CD14-positive monocyte (primary cell): ENCODE measurements around the gene KRTAP23-1. TPM values are rescaled to one million over a fixed set of nuclear protein-coding genes. Genes with fewer than 3 reads are reported as not detected.

Experiments
- DNase-seq, 3 donors: peaks; one replicate each; pipeline ENCODE4 v3.0.0-alpha.2; 2011 to 2022
- H2AFZ ChIP-seq: 2 replicates; pipeline ENCODE4 v1.6.0; 2012; ENCODE audit warnings: mild to moderate bottlenecking, low read depth, low read length, inconsistent platforms; ENCODE audit not compliant: insufficient read depth, poor library complexity, severe bottlenecking
- H3K27ac ChIP-seq, 2 donors: 1 replicate in 1 of 2; 2 replicates in 1 of 2; pipeline ENCODE4 v1.5.1; 2012 to 2013; ENCODE audit warnings: low read length in 2 of 2, control low read depth in 1 of 2, inconsistent platforms in 1 of 2, low read depth in 1 of 2, mild to moderate bottlenecking in 1 of 2
- H3K27me3 ChIP-seq, 2 donors: one replicate each; pipeline versions ENCODE4 v1.6.0 to v1.6.1; 2011 to 2013; ENCODE audit warnings: low read length in 2 of 2; ENCODE audit not compliant: control insufficient read depth in 2 of 2, insufficient read depth in 2 of 2
- H3K36me3 ChIP-seq, 2 donors: replicated peaks in 1 of 2; 1 replicate in 1 of 2; 2 replicates in 1 of 2; pipeline versions ENCODE4 v1.5.1 to v1.6.1; 2012 to 2013; ENCODE audit warnings: low read length in 2 of 2, control low read depth in 1 of 2, inconsistent platforms in 1 of 2, mild to moderate bottlenecking in 1 of 2; ENCODE audit not compliant: insufficient read depth in 2 of 2, control insufficient read depth in 1 of 2
- H3K4me1 ChIP-seq, 2 donors: 1 replicate in 1 of 2; 2 replicates in 1 of 2; pipeline versions ENCODE4 v1.5.1 to v1.6.1; 2012 to 2013; ENCODE audit warnings: low read length in 2 of 2, control low read depth in 1 of 2, inconsistent platforms in 1 of 2, mild to moderate bottlenecking in 1 of 2, moderate library complexity in 1 of 2; ENCODE audit not compliant: insufficient read depth in 2 of 2, control insufficient read depth in 1 of 2
- H3K4me2 ChIP-seq: replicated peaks from 2 replicates; pipeline ENCODE3; 2012; ENCODE audit warnings: low read length, moderate library complexity, mild to moderate bottlenecking; ENCODE audit not compliant: poor library complexity, severe bottlenecking; ENCODE audit errors: extremely low read depth
- H3K4me3 ChIP-seq, 3 experiments: fragments of 200-600 bp in 1 of 3; sonication (generic) in 1 of 3; replicated peaks in 1 of 3; 1 replicate in 2 of 3; 2 replicates in 1 of 3; pipeline ENCODE4 v1.5.1; 2011 to 2013; ENCODE audit warnings: low read length in 3 of 3, mild to moderate bottlenecking in 3 of 3, control low read depth in 2 of 3, low read depth in 2 of 3, inconsistent platforms in 1 of 3, moderate library complexity in 1 of 3
- H3K79me2 ChIP-seq: 2 replicates; pipeline ENCODE4 v1.6.0; 2012; ENCODE audit warnings: mild to moderate bottlenecking, control low read depth, inconsistent platforms, low read length, moderate library complexity; ENCODE audit not compliant: insufficient read depth
- H3K9ac ChIP-seq: 2 replicates; pipeline ENCODE4 v1.6.0; 2017; ENCODE audit warnings: low read length, mild to moderate bottlenecking; ENCODE audit not compliant: insufficient read depth, poor library complexity, severe bottlenecking
- H3K9me3 ChIP-seq, 2 donors: replicated peaks in 1 of 2; 1 replicate in 1 of 2; 2 replicates in 1 of 2; pipeline versions ENCODE4 v1.5.1 to v1.6.1; 2012 to 2013; ENCODE audit warnings: low read length in 2 of 2, control low read depth in 1 of 2; ENCODE audit not compliant: control insufficient read depth in 1 of 2, insufficient read depth in 1 of 2
- H4K20me1 ChIP-seq: 2 replicates; pipeline ENCODE4 v1.6.0; 2012; ENCODE audit warnings: mild to moderate bottlenecking, low read length, control low read depth, moderate library complexity; ENCODE audit not compliant: insufficient read depth
- H3K27ac Mint-ChIP-seq, 7 donors: one replicate each; pipeline ENCODE4 v1.8.0; 2020; ENCODE audit warnings: mild to moderate bottlenecking in 7 of 7, mixed read lengths in 7 of 7, moderate library complexity in 6 of 7, inconsistent platforms in 2 of 7
- H3K27me3 Mint-ChIP-seq, 3 donors: one replicate each; pipeline ENCODE4 v1.8.0; 2021 to 2022; ENCODE audit warnings: low read depth in 3 of 3, mild to moderate bottlenecking in 3 of 3, mixed read lengths in 3 of 3, moderate library complexity in 3 of 3, inconsistent platforms in 1 of 3
- H3K36me3 Mint-ChIP-seq, 2 donors: one replicate each; pipeline ENCODE4 v1.8.0; 2020; ENCODE audit warnings: mixed read lengths in 2 of 2, inconsistent platforms in 1 of 2, mild to moderate bottlenecking in 1 of 2
- H3K4me1 Mint-ChIP-seq: one replicate; pipeline ENCODE4 v1.8.0; 2020; ENCODE audit warnings: mild to moderate bottlenecking, mixed read lengths
- H3K4me3 Mint-ChIP-seq, 2 donors: one replicate each; pipeline ENCODE4 v1.8.0; 2020; ENCODE audit warnings: mild to moderate bottlenecking in 2 of 2, mixed read lengths in 2 of 2, moderate library complexity in 1 of 2
- H3K9me3 Mint-ChIP-seq, 7 donors: one replicate each; pipeline ENCODE4 v1.8.0; 2020 to 2022; ENCODE audit warnings: mixed read lengths in 7 of 7, mild to moderate bottlenecking in 6 of 7, moderate library complexity in 6 of 7, inconsistent platforms in 2 of 7
- WGBS: methylation state at CpG from one replicate; pipeline ENCODE4 v1.1.5; 2013; ENCODE audit warnings: missing lambda C conversion rate; ENCODE audit not compliant: insufficient coverage; 5-methylcytosine and 5-hydroxymethylcytosine counted together
- intact Hi-C, 2 donors: fragments of 100-400 bp; cut with micrococcal nuclease; formaldehyde crosslinking; loops; one replicate each; pipeline versions ENCODE4 v1.15.0 to v1.15.1; 2023
- polyA plus RNA-seq, 3 donors: library from polyadenylated mRNA; depleted of rRNA in 1 of 3; unstranded in 2 of 3; stranded (reverse) in 1 of 3; fragments of 300-500 nt in 2 of 3; fragments of >200 nt in 1 of 3; fragmentation: Illumina TruSeq in 2 of 3; gene quantifications; 1 replicate in 2 of 3; 2 replicates in 1 of 3; pipeline ENCODE4 v1.2.3, GENCODE V29; 2012 to 2021
- TF ChIP-seq, protein P1 (sequence below): fragments of 200-600 bp; IDR thresholded peaks from one replicate; pipeline ENCODE4 v1.8.0; 2022; ENCODE audit warnings: antibody characterized with exemption, mild to moderate bottlenecking

Gene KRTAP23-1
- polyA plus RNA-seq, 3 donors = not detected

GRCh38 chr21:30315701-30316100 is 32.7 kb downstream of the KRTAP23-1 start:
- Histone ChIP-seq H3K9me3 (peaks cover 3 to 9% of the 10 kb centered on the region in 2 donors), H3K4me3 (no peak overlapping the region), H3K36me3 (no peaks in the 10 kb centered on the region), H3K27me3 (no peaks in the 10 kb centered on the region), H4K20me1 (no peaks in the 10 kb centered on the region), H3K9ac (no peak overlapping the region), H3K79me2 (no peaks in the 10 kb centered on the region), H3K27ac (no peak overlapping the region), H3K4me1 (no peaks in the 10 kb centered on the region), H3K4me2 (no peak overlapping the region), H2AFZ (no peak overlapping the region)
- Mint-ChIP-seq H3K4me1 (no peaks in the 10 kb centered on the region), H3K27me3 (peaks cover 0 to 1% (median 0%) of the 10 kb centered on the region in 3 donors), H3K4me3 (no peak overlapping the region), H3K27ac (no peak overlapping the region), H3K36me3 (no peaks in the 10 kb centered on the region), H3K9me3 (peaks cover 0 to 6% (median 4%) of the 10 kb centered on the region in 7 donors)
- intact Hi-C loops = no loop called here
- no peak for DNase-seq
- WGBS = no CpG with 5 or more reads among the region's 2 CpGs
- TF ChIP-seq, protein P1, sequence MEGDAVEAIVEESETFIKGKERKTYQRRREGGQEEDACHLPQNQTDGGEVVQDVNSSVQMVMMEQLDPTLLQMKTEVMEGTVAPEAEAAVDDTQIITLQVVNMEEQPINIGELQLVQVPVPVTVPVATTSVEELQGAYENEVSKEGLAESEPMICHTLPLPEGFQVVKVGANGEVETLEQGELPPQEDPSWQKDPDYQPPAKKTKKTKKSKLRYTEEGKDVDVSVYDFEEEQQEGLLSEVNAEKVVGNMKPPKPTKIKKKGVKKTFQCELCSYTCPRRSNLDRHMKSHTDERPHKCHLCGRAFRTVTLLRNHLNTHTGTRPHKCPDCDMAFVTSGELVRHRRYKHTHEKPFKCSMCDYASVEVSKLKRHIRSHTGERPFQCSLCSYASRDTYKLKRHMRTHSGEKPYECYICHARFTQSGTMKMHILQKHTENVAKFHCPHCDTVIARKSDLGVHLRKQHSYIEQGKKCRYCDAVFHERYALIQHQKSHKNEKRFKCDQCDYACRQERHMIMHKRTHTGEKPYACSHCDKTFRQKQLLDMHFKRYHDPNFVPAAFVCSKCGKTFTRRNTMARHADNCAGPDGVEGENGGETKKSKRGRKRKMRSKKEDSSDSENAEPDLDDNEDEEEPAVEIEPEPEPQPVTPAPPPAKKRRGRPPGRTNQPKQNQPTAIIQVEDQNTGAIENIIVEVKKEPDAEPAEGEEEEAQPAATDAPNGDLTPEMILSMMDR = no peak

DNA sequence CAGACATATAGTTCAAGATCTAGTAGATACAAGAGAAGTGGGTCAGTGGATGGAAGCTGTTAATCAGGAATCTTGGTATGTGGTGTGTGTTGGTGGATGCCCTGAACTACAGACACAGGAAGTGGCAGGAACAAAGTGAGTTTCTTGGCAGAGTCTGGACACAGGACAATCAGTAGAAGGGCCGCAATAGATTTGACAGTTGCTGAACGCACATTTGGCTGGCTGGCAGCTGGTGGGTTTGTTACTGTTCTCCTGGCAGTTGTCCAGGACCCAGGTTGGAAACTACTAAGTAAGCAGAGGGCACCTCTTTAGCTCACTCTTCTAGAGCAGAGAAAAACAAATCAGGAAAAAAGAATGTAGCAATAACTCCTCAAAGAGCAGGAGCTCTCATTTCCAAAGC is 41.5 kb downstream of the KRTAP23-1 start:
- Histone ChIP-seq H3K4me3 (no peak overlapping the region), H2AFZ (no peak overlapping the region), H3K4me1 (no peaks in the 10 kb centered on the region), H3K79me2 (no peaks in the 10 kb centered on the region), H3K9ac (no peak overlapping the region), H3K9me3 (no peaks in the 10 kb centered on the region), H3K4me2 (no peak overlapping the region), H3K36me3 (no peaks in the 10 kb centered on the region), H3K27me3 (no peaks in the 10 kb centered on the region), H3K27ac (no peak overlapping the region), H4K20me1 (no peaks in the 10 kb centered on the region)
- no peaks in the 10 kb centered on the region for H3K27me3 Mint-ChIP-seq
- no peaks in the 10 kb centered on the region for H3K36me3 Mint-ChIP-seq
- intact Hi-C loops = no loop called here
- no peak for DNase-seq
- no peak overlapping the region for H3K4me3 Mint-ChIP-seq
- TF ChIP-seq, protein P1 = no peak
- 65% methylated on average over 2 of the region's 2 CpGs for WGBS
- H3K4me1 Mint-ChIP-seq = no peaks in the 10 kb centered on the region
- peaks cover 0 to 6% (median 2%) of the 10 kb centered on the region in 7 donors for H3K9me3 Mint-ChIP-seq
- H3K27ac Mint-ChIP-seq = no peak overlapping the region
